Testis (tissue), 2 donors: Measurements from ENCODE around the gene HEATR5A.

Experiments
- POLR2A ChIP-seq: fragments of 450-650 bp; IDR thresholded peaks from one replicate; pipeline ENCODE4 v1.6.1; 2017; ENCODE audit warnings: antibody characterized with exemption, mild to moderate bottlenecking, moderate library complexity
- TF ChIP-seq, protein P1 (sequence below), 3 experiments: fragments of 450-650 bp in 2 of 3; fragments of 200-600 bp in 1 of 3; sonication (generic) in 1 of 3; IDR thresholded peaks; one replicate each; pipeline ENCODE4 v1.5.1; 2016 to 2019; ENCODE audit warnings: antibody characterized with exemption in 3 of 3, mild to moderate bottlenecking in 2 of 3, moderate library complexity in 1 of 3

DNA sequence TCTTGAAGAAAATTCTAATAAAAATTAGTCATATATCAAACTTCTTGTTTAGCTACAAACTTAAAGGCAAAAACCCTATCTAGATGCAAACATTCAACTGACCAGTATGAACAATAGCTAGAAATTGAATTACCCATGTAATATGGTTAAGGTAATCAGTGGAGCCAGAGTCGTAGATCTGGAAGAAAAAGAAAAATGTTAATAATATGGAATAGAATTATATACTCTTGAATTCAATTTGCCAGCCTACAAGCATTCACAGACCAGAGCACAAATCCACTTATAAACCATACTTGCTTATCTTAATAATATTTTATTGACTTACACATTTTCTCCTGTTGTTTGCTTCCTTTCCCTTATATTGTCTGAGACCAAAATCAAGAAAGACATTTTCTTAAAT is 7.7 kb upstream of the HEATR5A start:
- TF ChIP-seq, protein P1, sequence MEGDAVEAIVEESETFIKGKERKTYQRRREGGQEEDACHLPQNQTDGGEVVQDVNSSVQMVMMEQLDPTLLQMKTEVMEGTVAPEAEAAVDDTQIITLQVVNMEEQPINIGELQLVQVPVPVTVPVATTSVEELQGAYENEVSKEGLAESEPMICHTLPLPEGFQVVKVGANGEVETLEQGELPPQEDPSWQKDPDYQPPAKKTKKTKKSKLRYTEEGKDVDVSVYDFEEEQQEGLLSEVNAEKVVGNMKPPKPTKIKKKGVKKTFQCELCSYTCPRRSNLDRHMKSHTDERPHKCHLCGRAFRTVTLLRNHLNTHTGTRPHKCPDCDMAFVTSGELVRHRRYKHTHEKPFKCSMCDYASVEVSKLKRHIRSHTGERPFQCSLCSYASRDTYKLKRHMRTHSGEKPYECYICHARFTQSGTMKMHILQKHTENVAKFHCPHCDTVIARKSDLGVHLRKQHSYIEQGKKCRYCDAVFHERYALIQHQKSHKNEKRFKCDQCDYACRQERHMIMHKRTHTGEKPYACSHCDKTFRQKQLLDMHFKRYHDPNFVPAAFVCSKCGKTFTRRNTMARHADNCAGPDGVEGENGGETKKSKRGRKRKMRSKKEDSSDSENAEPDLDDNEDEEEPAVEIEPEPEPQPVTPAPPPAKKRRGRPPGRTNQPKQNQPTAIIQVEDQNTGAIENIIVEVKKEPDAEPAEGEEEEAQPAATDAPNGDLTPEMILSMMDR (IDR thresholded peaks at IDR 0.05) = no peak
- TF ChIP-seq POLR2A = no peak
